GM19463 (cell line): ENCODE measurements around the gene KDM3A.

Experiments used
- ATAC-seq: cut with Tn5 transposase; IDR thresholded peaks from one replicate; pipeline ENCODE4 v1.9.1; 2021; ENCODE audit warnings: mild to moderate bottlenecking, moderate library complexity; ENCODE audit not compliant: unreplicated experiment

Gene KDM3A

DNA sequence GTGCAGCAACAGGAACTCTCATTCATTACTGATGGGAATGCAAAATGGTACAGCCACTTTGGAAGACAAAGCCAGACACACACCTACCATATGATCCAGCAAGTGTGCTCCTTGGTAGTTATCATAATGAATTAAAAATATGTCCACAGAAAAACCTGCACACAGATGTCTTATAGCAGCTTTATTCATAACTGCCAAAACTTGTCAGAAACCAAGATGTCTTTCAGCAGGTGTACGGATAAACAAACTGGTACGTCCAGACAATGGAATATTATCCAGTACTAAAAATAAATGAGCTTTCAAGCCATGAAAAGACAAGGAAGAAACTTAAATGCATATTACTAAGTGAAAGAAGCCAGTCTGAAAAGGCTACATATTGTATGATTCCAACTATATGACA lies 71.7 kb downstream of the KDM3A start:
- ATAC-seq: no peak

DNA sequence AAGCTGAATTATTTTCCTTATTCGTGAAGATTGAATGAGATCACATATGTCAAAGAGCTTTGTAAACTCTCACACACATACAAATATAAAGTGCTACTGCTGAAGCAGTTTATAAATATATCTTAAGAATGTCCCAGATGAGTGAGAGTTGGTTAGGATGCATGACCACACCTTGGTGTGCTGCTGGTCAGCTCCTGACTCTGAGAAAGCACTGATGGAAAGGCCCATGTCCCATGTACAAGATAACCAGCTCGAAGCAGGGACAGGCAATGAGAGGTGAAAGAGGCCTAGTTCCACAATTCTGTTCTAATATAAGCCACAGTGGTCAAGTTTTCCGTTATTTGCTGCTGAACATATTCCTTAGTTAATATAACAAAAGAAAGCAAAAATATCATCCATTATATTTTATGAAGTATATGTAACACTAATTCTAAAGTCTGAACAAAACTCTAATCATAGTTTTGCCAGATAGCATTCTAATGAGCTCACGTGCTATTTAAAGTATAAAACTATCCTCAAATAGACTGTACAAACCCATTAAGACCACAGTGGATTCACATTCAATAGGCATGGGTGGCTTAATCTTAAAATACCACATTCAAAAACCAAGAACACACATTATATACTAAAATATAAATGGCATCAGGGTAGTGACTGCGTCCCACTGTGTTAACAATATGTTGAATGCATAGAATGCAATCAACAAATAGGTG lies 72.9 kb downstream of the KDM3A start:
- ATAC-seq: no peak

DNA sequence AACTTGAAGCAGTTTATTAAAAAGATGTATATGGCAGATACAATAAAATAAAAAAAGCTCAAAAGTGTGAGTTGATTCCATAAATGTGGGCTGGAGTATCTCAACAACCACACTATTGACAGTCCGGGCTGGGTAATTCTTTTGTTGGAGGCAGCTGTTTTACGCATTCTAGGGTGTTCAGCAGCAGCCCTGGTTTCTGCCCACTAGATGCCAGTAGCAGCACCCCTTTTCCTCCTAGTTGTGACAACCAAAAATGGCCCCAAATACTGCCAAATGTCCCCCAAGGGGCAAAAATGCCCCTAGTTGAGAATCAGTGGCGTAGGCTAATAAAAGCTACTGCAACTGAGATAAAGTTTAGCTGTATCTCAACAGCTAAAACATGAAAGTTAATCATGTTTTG lies 77.3 kb downstream of the KDM3A start:
- ATAC-seq: no peak

DNA sequence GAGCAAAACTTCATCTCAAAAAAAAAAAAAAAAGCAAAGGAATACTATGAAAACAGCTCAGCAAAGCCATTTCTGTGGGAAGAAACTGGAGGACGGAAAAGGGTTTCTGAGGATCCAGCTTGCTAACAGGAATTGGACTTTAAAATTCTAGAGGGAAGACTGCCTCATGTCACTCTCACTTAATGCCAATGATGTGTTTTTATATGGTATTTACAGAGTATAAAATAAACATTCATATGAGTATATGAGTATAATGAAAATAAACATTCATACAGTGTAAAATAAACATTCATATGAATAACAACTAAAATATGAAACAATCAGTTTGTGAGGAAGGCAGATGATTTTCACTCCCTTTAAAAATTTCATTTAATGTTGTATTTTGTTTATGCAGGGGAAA lies 78.2 kb downstream of the KDM3A start:
- no peak for ATAC-seq

GRCh38 chr2:86520153-86520552 lies 79.0 kb downstream of the KDM3A start:
- no peak for ATAC-seq

- no peak for ATAC-seq
Measured at GRCh38 chr2:86521922-86522321, 80.8 kb downstream of the KDM3A start.

DNA sequence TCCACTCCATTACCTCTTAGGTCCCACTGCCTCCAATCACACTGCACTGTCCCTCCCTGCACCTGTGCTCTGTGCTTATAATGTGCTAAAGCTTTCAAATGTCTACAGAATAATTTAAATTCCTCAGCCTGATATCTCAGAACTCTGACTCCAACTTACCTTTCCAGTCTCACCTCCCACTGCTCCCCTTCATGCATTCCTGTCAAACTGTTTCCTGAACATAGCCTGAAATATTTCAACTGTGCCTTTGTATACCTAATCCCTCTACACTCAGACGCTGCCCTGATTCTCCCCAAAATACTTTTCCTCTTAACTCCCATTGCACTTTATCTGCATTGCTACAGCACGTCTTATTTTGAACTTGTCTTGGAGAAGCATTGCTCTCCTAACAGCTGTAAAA lies 81.5 kb downstream of the KDM3A start:
- no peak for ATAC-seq

DNA sequence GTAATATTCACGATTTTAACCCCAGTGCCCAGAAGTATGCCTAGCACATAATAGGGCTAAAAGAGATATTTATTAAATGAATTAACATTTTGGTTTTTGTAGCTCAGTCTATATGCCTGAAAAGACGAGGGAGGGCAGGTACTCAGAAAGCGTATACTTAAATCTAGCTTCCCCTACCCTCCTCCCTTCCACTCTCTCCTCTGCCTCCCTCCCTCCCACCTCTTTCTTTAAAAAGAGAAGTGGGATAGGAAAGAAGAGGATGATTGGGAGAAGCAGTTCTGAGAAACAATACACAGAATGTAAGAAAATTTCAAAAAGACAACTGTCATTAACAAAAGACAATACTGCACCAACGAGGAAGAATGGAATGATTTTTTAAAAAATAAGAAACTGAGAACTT lies 82.3 kb downstream of the KDM3A start:
- no peak for ATAC-seq

GRCh38 chr2:86525421-86526340 lies 84.5 kb downstream of the KDM3A start:
- ATAC-seq: no peak

- ATAC-seq: no peak
Measured at GRCh38 chr2:86533589-86533988, 92.4 kb downstream of the KDM3A start.

DNA sequence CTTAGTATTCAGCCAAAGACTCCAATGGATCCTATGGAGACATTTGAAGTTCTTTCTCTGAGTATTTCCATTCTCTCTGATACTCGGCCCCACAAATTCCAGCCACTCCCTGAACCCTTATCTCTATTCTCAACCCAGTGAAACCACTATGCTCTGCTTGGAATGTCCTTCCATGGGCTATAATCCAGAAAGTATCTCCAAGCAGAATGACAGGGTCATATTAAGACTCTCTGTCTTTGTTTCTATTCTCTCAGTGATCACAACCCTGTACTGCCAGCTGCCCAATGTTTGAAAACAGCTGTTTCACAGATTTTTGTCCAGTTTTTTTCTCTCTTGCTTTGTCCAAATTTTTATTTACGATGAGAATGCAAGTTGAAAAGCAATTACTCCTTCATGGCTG lies 100.2 kb downstream of the KDM3A start:
- no peak for ATAC-seq
